AG04450 (cell line): Measurements from ENCODE around the gene RNF212. TPM values are rescaled to one million over a fixed set of nuclear protein-coding genes. Genes with fewer than 3 reads are reported as not detected.

ENCODE experiments used
- CTCF ChIA-PET: fragments of 300-600, 350-600 bp; formaldehyde crosslinking; extraction: SDS; loops from one replicate; lab custom pipeline; 2022; ENCODE audit warnings: antibody characterized with exemption, inconsistent platforms; lab: Charles Lee
- POLR2A ChIA-PET: fragments of 350-600 bp; formaldehyde crosslinking; extraction: SDS; loops from one replicate; lab custom pipeline; 2021; ENCODE audit warnings: antibody characterized with exemption, inconsistent platforms; lab: Yijun Ruan, JAX
- DNase-seq: peaks from one replicate; pipeline ENCODE4 v3.0.0-alpha.2; 2011; ENCODE audit warnings: low read depth, low spot score
- H3K27ac ChIP-seq: one replicate; pipeline ENCODE4 v1.5.1; 2012; ENCODE audit warnings: low read depth, low read length, control low read depth
- H3K27me3 ChIP-seq: one replicate; pipeline ENCODE4 v1.6.0; 2012; ENCODE audit warnings: low read length; ENCODE audit not compliant: control insufficient read depth, insufficient read depth
- H3K4me3 ChIP-seq: 2 replicates; pipeline ENCODE4 v1.5.1; 2011; ENCODE audit warnings: mild to moderate bottlenecking, low read depth, low read length, control low read depth
- H3K9me3 ChIP-seq: 2 replicates; pipeline ENCODE4 v1.5.1; 2012; ENCODE audit warnings: low read length; ENCODE audit not compliant: control insufficient read depth, insufficient read depth
- polyA plus RNA-seq: library from polyadenylated mRNA; depleted of rRNA; stranded (reverse); fragments of >200 nt; gene quantifications from 2 replicates; pipeline ENCODE4 v1.2.3, GENCODE V29; 2011
- TF ChIP-seq, protein P1 (sequence below): IDR thresholded peaks from 2 replicates; pipeline ENCODE4 v1.5.1; 2011; ENCODE audit warnings: low read depth, low read length, control low read depth, inconsistent platforms

The RNF212 gene
- polyA plus RNA-seq, 1 experiment: 0.88 TPM

- H3K4me3 ChIP-seq: no peak overlapping the region
- H3K9me3 ChIP-seq: peaks cover 3% of the 10 kb centered on the region; the same call in 1 of the 2 replicates
- H3K27ac ChIP-seq: no peak overlapping the region
- H3K27me3 ChIP-seq: no peaks in the 10 kb centered on the region
- ChIA-PET POLR2A (no interaction called here), CTCF (no interaction called here)
- no peak for DNase-seq
- TF ChIP-seq, protein P1, sequence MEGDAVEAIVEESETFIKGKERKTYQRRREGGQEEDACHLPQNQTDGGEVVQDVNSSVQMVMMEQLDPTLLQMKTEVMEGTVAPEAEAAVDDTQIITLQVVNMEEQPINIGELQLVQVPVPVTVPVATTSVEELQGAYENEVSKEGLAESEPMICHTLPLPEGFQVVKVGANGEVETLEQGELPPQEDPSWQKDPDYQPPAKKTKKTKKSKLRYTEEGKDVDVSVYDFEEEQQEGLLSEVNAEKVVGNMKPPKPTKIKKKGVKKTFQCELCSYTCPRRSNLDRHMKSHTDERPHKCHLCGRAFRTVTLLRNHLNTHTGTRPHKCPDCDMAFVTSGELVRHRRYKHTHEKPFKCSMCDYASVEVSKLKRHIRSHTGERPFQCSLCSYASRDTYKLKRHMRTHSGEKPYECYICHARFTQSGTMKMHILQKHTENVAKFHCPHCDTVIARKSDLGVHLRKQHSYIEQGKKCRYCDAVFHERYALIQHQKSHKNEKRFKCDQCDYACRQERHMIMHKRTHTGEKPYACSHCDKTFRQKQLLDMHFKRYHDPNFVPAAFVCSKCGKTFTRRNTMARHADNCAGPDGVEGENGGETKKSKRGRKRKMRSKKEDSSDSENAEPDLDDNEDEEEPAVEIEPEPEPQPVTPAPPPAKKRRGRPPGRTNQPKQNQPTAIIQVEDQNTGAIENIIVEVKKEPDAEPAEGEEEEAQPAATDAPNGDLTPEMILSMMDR: no peak
Measured at GRCh38 chr4:1027219-1027914, 86.0 kb downstream of the RNF212 start.

GRCh38 chr4:1026115-1026514 is 87.2 kb downstream of the RNF212 start:
- TF ChIP-seq, protein P1: no peak
- DNase-seq: no peak
- Histone ChIP-seq H3K27ac (no peak overlapping the region), H3K27me3 (no peaks in the 10 kb centered on the region), H3K4me3 (no peak overlapping the region), H3K9me3 (peaks cover 3% of the 10 kb centered on the region; the same call in 1 of the 2 replicates)
- ChIA-PET POLR2A (no interaction called here), CTCF (no interaction called here)

DNA sequence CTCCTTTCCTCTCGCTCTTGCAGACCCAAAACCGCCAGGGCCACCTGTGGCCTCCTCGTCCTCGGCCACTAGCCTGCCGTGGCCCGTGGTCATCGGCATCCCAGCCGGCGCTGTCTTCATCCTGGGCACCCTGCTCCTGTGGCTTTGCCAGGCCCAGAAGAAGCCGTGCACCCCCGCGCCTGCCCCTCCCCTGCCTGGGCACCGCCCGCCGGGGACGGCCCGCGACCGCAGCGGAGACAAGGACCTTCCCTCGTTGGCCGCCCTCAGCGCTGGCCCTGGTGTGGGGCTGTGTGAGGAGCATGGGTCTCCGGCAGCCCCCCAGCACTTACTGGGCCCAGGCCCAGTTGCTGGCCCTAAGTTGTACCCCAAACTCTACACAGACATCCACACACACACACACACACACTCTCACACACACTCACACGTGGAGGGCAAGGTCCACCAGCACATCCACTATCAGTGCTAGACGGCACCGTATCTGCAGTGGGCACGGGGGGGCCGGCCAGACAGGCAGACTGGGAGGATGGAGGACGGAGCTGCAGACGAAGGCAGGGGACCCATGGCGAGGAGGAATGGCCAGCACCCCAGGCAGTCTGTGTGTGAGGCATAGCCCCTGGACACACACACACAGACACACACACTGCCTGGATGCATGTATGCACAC is 88.3 kb downstream of the RNF212 start:
- TF ChIP-seq, protein P1: no peak
- no peak for DNase-seq
- Histone ChIP-seq H3K27me3 (no peaks in the 10 kb centered on the region), H3K9me3 (peaks cover 3% of the 10 kb centered on the region; the same call in 1 of the 2 replicates), H3K4me3 (no peak overlapping the region), H3K27ac (no peak overlapping the region)
- ChIA-PET POLR2A (no interaction called here), CTCF (no interaction called here)

DNA sequence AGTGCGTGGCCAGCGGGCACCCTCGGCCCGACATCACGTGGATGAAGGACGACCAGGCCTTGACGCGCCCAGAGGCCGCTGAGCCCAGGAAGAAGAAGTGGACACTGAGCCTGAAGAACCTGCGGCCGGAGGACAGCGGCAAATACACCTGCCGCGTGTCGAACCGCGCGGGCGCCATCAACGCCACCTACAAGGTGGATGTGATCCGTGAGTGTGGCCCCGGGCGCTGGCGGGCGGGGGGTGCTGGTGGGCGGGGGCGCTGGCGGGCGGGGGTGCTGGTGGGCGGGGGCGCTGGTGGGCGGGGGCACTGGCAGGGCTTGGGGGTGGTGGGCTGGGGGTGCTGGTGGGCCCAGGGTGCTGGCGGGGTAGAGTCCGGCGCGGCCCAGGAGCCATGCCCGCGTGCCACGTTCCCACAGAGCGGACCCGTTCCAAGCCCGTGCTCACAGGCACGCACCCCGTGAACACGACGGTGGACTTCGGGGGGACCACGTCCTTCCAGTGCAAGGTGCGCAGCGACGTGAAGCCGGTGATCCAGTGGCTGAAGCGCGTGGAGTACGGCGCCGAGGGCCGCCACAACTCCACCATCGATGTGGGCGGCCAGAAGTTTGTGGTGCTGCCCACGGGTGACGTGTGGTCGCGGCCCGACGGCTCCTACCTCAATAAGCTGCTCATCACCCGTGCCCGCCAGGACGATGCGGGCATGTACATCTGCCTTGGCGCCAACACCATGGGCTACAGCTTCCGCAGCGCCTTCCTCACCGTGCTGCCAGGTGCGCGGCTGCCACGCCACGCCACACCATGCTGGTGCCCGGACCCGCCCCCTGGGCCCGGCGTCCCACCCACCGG is 89.2 kb downstream of the RNF212 start:
- no peak for DNase-seq
- TF ChIP-seq, protein P1: no peak
- no peaks in the 10 kb centered on the region for H3K27me3 ChIP-seq
- ChIA-PET CTCF (no interaction called here), POLR2A (no interaction called here)
- no peak overlapping the region for H3K27ac ChIP-seq
- H3K4me3 ChIP-seq: no peak overlapping the region
- H3K9me3 ChIP-seq: peaks cover 3% of the 10 kb centered on the region; the same call in 1 of the 2 replicates
